NCI-H460 (cell line): ENCODE data around the gene COX11. TPM values are rescaled to one million over a fixed set of nuclear protein-coding genes. Genes with fewer than 3 reads are reported as not detected.

Experiments used
- DNase-seq: peaks from one replicate; pipeline ENCODE4 v3.0.0-alpha.2; 2016; ENCODE audit warnings: low read depth; ENCODE audit errors: extremely low read depth
- polyA plus RNA-seq: library from polyadenylated mRNA; depleted of rRNA; stranded (reverse); fragments of >200 nt; gene quantifications from 2 replicates; pipeline ENCODE4 v1.2.3, GENCODE V29; 2014; cell fraction: nucleus; rRNA removed
- total RNA-seq: library from RNA; depleted of rRNA; stranded (reverse); fragments of >200 nt; shearing (Covaris generic); gene quantifications from 2 replicates; pipeline ENCODE4 v1.2.3, GENCODE V29; 2014; rRNA removed

Gene COX11, protein sequence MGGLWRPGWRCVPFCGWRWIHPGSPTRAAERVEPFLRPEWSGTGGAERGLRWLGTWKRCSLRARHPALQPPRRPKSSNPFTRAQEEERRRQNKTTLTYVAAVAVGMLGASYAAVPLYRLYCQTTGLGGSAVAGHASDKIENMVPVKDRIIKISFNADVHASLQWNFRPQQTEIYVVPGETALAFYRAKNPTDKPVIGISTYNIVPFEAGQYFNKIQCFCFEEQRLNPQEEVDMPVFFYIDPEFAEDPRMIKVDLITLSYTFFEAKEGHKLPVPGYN
- 74.2 and 97.8 TPM in 2 replicates for total RNA-seq
- polyA plus RNA-seq, result 56.6 and 70.9 TPM in 2 replicates

GRCh38 chr17:54968262-54968987 is at the start of gene COX11, which contains the start of gene STXBP4:
Gene COX11, minus strand, starts transcription at chr17:54968654. Its CDS starts 8 bp downstream, at chr17:54968646.
Gene STXBP4, plus strand, starts transcription at chr17:54968765. Its CDS starts 17,455 bp downstream, at chr17:54986220.
- DNase-seq, result peak; percentile 95

DNA sequence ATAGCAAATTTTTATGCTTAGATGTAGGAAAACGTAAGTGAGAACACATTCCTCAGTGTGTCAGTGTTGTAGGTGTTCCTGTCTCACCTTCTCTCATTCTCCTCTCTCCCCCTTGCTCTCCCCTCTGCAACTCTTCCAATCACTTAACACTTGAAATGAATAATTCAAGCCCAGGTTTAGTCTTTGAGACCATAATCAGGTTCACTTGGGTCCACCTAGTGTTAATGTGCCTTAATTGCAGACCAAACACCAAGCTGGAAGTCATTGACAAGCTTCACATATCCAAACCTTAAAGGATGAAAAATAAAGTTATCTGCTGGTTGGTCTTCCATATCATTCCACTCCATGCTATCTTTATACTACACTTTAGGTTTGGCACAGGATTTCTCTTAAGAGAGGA is 37.1 kb upstream of the COX11 start:
- DNase-seq, result peak; percentile 14

GRCh38 chr17:55004484-55004883 is 36.0 kb upstream of the COX11 start:
- DNase-seq, result no peak

DNA sequence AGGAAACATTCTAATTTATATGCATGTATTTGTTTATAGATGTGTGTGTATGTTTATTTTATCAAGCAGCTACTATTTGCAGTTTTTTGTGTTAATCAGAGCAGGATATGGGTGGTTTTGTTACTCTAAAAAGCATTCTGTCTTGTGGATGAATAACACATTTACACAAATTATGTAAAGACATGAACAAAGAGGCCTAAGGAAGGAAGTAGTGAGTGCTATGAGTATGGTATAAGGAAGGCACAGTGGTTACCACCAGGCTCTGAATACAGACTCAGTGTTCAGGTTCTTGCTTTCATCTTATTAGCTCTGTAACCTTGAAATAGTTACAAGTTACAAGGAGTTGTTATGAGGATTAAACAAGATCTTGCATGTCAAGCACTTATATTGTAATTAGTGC is 34.0 kb upstream of the COX11 start:
- no peak for DNase-seq

GRCh38 chr17:54996441-54996840 is 28.0 kb upstream of the COX11 start:
- no peak for DNase-seq

GRCh38 chr17:54992797-54993639 is 24.6 kb upstream of the COX11 start:
- DNase-seq, result peak; percentile 64

- no peak for DNase-seq
Measured at GRCh38 chr17:54991567-54991966, 23.1 kb upstream of the COX11 start.

GRCh38 chr17:54990118-54990517 is 21.7 kb upstream of the COX11 start:
- no peak for DNase-seq

GRCh38 chr17:54985476-54985875 is 17.0 kb upstream of the COX11 start:
- DNase-seq, result no peak

DNA sequence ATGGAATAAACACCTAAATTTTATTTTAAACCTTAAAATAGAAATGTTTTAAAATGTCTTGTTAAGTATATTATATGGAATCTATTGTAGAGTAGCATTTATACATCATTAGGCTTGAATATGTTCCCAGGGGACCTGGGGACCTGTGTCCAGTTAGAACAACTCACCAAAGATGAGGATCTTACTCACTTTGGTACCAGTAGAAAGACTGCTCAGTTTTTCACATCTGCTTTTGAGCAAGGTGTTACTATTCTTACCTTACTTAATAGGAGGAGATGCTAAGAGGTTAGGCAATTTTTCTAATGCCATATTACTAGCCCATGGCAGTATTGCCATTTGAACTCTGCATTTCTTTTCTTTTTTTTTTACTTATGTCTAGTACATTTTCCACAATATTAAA is 14.8 kb upstream of the COX11 start:
- DNase-seq, result no peak

DNA sequence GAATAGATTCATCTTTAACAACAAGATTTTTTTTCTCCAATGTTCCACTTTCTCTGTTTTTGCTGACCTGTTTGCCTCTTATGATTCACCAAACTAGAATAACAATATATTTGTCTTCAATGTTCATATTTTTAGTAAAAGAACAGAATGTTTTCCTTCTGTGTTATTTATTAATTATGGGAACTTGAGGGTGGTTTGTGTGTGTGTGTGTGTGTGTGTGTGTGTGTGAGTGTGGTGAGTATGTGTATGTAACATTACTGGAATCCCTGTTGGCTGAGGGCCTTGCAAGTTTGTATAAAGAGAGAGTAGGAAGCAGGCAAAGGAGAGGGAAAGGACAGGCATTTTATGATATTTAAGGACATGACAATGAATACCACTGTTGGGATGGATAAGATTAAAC is 13.9 kb upstream of the COX11 start:
- DNase-seq, result no peak

DNA sequence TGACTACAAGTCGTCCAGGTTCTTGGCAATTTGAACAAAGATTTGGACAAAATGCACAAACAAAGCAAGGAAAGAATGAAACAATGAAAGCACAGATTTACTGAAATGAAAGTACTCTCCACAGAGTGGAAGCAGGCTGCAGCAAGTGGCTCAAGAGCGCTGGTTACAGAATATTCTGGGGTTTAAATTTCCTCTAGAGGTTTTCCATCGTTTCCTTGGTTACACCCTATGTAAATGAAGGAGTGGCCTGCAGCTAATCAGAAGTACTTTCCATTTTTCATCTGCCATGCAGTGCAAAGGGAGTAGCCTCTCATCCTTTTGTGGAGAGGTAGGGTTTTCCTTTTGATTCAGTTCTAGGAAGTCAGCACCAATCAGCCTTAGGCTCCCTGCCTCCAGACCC is 11.9 kb upstream of the COX11 start:
- no peak for DNase-seq

GRCh38 chr17:54979657-54980056 is 11.2 kb upstream of the COX11 start:
- no peak for DNase-seq

GRCh38 chr17:54977744-54978143 is 9.3 kb upstream of the COX11 start:
- DNase-seq, result no peak

DNA sequence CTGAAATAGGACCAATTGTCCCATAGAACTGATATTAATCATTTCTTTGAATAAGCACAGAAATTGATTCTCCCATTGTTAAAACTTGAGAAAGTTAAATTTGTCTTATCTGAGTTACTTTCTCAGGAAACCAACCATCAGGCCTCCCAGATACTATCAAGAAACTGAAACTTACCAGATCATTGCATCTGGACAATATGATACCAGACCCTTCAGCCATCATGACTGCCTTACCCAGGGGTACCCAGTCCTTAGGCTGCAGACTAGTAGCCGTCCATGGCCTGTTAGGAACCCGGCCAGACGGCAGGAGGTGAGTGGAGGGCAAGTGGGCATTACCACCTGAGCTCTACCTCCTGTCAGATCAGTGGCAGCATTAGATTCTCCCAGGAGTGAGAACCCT is 7.9 kb upstream of the COX11 start:
- no peak for DNase-seq

DNA sequence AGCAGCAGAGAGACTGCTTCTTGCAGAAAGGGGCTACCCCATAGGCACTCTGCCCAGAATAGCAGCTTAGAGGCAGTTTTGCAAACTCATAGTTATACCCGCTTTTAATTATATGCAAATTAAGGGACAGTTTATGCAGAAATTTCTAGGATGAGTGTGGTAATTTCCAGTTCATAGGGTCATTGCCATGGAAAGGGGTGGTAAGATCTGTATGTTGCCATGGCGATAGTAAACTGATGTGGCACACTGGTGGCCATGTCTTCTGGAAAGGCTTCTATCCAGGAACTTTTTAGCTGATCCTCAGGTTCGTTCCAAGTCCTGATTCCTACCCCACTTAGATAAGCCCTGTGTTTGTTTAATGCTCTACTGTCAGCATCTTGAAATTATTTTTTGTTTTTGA is 6.3 kb upstream of the COX11 start:
- no peak for DNase-seq

DNA sequence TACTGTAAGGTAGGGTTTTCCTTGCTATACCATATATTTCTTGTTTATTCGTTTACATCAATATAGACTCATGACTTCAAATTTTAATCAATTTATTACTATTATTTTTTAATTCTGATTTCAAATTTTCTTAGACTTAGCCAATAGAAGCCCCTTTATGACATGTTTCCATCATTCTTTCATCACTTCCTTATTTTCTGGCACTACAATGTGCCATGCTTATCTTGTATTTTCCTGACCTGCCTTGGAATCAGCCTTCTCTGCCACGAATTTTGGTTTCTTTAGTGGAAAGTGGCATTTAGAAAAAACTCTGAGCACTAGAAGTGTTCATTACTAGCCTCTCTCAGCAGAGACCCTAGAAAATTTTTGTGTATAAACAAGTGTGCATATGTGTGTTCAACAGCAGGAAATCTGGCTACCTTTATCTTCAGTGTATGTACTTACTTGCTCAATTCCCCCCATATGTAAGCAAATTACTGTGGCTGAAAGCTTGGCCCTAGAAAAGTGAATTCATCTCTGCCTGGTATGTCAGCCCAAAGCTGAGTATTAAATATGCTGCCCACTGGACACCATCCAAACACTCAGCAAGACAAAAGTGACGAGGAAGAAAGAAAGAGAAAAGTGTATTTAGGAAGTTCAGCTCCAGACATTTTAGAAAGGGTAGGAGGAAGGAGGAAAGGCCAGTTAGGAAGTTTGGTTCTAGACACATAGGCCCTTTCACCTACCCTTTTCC is 4.1 kb upstream of the COX11 start:
- DNase-seq, result no peak

- no peak for DNase-seq
Measured at GRCh38 chr17:54971901-54972300, 3.4 kb upstream of the COX11 start.

GRCh38 chr17:54971147-54971546 is 2.7 kb upstream of the COX11 start:
- no peak for DNase-seq
